NCI-H524 treated with DMSO at 0.1 percent for 48 hours (cell line): ENCODE results near the gene CAMTA1.

ENCODE experiments used
- DNase-seq: peaks from one replicate; lab custom pipeline; 2025; lab: John Stamatoyannopoulos, UW

The CAMTA1 gene

GRCh38 chr1:6874298-6874697 is 89.0 kb downstream of the CAMTA1 start:
- DNase-seq: no peak

GRCh38 chr1:6880951-6881690 is 95.9 kb downstream of the CAMTA1 start:
- DNase-seq: no peak

GRCh38 chr1:6882414-6882813 is 97.2 kb downstream of the CAMTA1 start:
- DNase-seq: no peak

- no peak for DNase-seq
Measured at GRCh38 chr1:6884652-6885153, 99.4 kb downstream of the CAMTA1 start.

GRCh38 chr1:6885426-6885825 is 100.2 kb downstream of the CAMTA1 start:
- no peak for DNase-seq

GRCh38 chr1:6886523-6886922 is 101.3 kb downstream of the CAMTA1 start:
- no peak for DNase-seq

GRCh38 chr1:6888268-6888667 is 103.0 kb downstream of the CAMTA1 start:
- no peak for DNase-seq

GRCh38 chr1:6888870-6889269 is 103.6 kb downstream of the CAMTA1 start:
- no peak for DNase-seq

GRCh38 chr1:6889875-6890480 is 104.7 kb downstream of the CAMTA1 start:
- DNase-seq: no peak

GRCh38 chr1:6890686-6891085 is 105.4 kb downstream of the CAMTA1 start:
- no peak for DNase-seq

- DNase-seq: no peak
Measured at GRCh38 chr1:6891781-6892579, 106.7 kb downstream of the CAMTA1 start.

- DNase-seq: no peak
Measured at GRCh38 chr1:6893388-6893787, 108.1 kb downstream of the CAMTA1 start.

GRCh38 chr1:6897138-6897537 is 111.9 kb downstream of the CAMTA1 start:
- DNase-seq: no peak

GRCh38 chr1:6898974-6899539 is 113.8 kb downstream of the CAMTA1 start:
- no peak for DNase-seq

- DNase-seq: no peak
Measured at GRCh38 chr1:6899621-6900020, 114.4 kb downstream of the CAMTA1 start.

GRCh38 chr1:6902153-6902552 is 116.9 kb downstream of the CAMTA1 start:
- no peak for DNase-seq

GRCh38 chr1:6904476-6905170 is 119.4 kb downstream of the CAMTA1 start:
- no peak for DNase-seq

- no peak for DNase-seq
Measured at GRCh38 chr1:6905331-6905730, 120.1 kb downstream of the CAMTA1 start.

- no peak for DNase-seq
Measured at GRCh38 chr1:6905790-6906189, 120.5 kb downstream of the CAMTA1 start.

GRCh38 chr1:6906783-6907182 is 121.5 kb downstream of the CAMTA1 start:
- DNase-seq: no peak

GRCh38 chr1:6907201-6907600 is 121.9 kb downstream of the CAMTA1 start:
- no peak for DNase-seq
